Upper lobe of left lung (tissue), 4 donors: ENCODE measurements around the gene RTL9.

Experiments
- CTCF ChIP-seq, 6 experiments: fragments of 450-650 bp in 4 of 6; fragments of 200-600 bp in 2 of 6; sonication (generic) in 2 of 6; IDR thresholded peaks; one replicate each; pipeline ENCODE4 v1.5.1; 2016 to 2019; ENCODE audit warnings: antibody characterized with exemption in 6 of 6
- POLR2A ChIP-seq, 4 donors: fragments of 450-650 bp; IDR thresholded peaks; one replicate each; pipeline ENCODE4 v1.5.1; 2016 to 2017; ENCODE audit warnings: antibody characterized with exemption in 4 of 4, mild to moderate bottlenecking in 2 of 4
- POLR2AphosphoS5 ChIP-seq, 2 donors: sonication (generic); formaldehyde crosslinking; IDR thresholded peaks; one replicate each; pipeline ENCODE4 v1.5.1; 2017; ENCODE audit warnings: antibody characterized with exemption in 2 of 2

DNA sequence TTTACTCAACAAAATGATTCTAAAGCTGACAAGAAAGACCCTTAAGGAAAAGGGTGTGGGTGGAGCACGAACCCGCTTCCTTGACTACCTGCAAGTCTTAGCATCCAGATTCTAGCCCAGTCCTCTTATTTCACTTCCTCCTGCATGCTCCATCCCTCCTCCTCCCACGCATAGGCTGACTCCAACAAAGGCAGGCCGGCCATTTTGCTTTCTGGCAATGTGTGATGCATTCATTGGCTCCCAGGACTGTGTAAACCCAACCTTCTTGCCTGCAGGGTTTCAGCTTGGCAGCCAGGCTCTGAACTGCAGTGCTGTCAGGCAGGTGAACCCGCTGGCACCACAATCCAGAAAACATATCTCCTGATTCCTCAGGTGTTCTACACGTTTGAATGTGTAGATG is 39.3 kb downstream of the RTL9 start:
- TF ChIP-seq CTCF (IDR thresholded peaks at IDR 0.05) (no peak), POLR2AphosphoS5 (IDR thresholded peaks at IDR 0.05) (no peak), POLR2A (IDR thresholded peaks at IDR 0.05) (no peak)
